ENCODE results near the gene LRRC8D.

LRRC8D gene

DNA sequence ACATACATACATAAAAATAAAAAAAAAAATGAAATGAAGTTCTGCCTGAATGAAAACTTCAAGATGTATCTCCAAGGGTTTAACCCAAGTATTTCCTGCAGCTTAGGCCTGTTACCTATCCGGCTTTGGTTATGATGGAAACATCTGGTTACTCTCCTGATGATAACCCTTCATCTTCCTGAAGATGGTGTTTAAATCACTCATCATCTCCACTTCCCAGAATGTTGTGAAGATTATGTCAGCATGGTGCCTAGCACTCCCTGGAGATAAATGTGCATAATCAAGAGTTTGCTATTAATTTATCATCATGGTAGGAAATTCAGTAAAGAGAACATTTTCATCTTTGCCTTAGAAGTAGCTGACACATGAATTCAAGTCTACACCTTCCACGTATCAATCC lies 121.2 kb downstream of the LRRC8D start:
- Histone ChIP-seq H3K36me3 (ENCODE audit: control insufficient read depth, insufficient read depth, low read length) (0 out of 2 replicates have a peak, but pooled peaks cover under 1% of the 10 kb centered on the region), H3K27me3 (ENCODE audit: control insufficient read depth, insufficient read depth, low read length) (no peaks in the 10 kb centered on the region), H3K4me3 (ENCODE audit: low read depth, low read length) (no peak overlapping the region), H3K9me3 (ENCODE audit: control insufficient read depth, insufficient read depth, low read length) (no peaks in the 10 kb centered on the region), H3K27ac (ENCODE audit: low read depth, low read length) (no peak overlapping the region), H3K4me1 (ENCODE audit: control insufficient read depth, insufficient read depth, low read length) (peaks cover 51% of the 10 kb centered on the region), H3K9ac (ENCODE audit: low read depth, low read length) (no peak overlapping the region)

DNA sequence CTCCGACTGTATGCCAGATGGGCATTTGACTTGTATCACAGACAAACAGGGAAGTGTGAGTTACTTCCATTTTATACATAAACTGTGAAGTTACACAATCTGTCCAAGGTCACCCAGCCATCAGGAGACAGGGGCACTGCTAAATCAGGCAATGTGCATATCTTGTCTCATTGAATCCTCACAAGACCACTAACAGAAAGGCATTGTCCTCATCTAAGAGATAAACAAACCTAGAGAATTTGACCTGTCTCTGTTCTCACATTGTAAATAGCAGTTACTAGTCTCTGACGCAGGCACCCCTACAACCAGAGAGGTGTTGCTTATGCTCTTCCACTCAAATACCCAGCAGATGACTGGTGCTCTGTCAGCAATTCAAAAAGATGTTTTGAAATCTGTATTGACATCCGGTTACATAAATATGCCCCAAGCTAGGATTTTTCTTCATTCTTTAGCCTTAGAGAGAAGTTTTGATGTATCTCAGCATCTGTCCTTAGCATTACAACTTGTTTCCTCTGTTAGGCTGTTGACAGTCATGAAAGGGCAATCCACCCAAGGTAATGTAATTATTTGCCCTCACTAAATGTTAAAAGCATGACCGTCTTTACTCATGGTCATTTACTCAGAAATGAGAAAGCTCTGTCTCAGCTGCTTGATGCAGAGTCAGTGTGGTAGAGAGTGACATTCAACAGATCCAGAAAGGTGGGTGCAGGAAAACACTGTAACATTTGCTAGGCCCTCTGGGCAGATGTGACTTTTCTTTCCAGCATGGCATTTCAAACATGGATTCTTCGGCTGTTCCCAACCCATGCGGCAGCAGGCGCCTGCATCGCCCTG lies 122.2 kb downstream of the LRRC8D start:
- H3K27ac ChIP-seq (ENCODE audit: low read depth, low read length), result peak overlapping the region; percentile 51
- H3K9me3 ChIP-seq (ENCODE audit: control insufficient read depth, insufficient read depth, low read length), result no peaks in the 10 kb centered on the region
- H3K4me1 ChIP-seq (ENCODE audit: control insufficient read depth, insufficient read depth, low read length), result peaks cover 50% of the 10 kb centered on the region
- H3K27me3 ChIP-seq (ENCODE audit: control insufficient read depth, insufficient read depth, low read length), result no peaks in the 10 kb centered on the region
- H3K9ac ChIP-seq (ENCODE audit: low read depth, low read length), result no peak overlapping the region
- no peak overlapping the region for H3K4me3 ChIP-seq (ENCODE audit: low read depth, low read length)
- no peaks in the 10 kb centered on the region for H3K36me3 ChIP-seq (ENCODE audit: control insufficient read depth, insufficient read depth, low read length)

DNA sequence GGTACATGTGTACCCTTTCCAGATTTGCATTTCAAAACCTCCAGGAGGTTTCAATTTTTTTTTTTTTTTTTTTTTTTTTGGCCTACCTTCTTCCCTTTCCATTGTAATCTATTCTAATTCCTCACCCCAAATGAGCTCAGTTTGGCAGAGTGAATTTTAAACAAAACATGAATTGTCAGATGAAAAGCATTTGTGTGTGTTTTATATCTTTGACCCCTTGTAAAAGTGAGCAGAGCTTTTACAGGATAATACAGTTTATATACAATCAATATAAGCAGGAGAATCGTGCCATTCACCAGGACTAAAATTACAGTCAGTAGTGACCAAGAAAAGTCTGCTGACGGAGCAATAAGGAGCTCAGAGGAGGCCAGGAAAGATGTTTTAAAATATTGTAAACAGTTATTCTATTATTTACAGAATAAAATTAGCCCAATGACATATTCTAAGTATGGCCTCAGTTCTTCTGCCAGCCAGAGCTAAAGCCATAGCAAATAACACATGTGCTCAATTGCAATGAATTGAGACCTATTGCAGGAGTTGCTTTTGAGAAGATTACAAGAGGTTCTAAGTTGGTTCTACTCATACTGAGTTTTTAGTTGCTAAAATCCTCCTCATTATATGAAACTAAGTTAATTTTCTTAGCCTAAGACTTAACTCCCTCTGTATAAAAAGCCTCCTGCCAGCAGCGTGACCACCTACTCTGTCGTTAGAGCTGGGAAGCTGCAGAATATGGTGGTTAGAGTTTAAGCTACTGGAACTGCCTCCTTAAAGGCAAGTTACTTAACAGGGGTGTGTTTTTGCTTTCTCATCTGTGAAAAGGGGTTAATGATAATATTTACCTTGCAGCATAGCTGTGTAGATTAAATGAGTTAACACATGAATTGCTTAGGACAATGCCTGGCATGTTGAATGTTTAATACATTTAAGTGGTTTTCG lies 123.3 kb downstream of the LRRC8D start:
- Histone ChIP-seq H3K4me1 (ENCODE audit: control insufficient read depth, insufficient read depth, low read length) (peaks cover 40% of the 10 kb centered on the region), H3K4me3 (ENCODE audit: low read depth, low read length) (no peak overlapping the region), H3K9me3 (ENCODE audit: control insufficient read depth, insufficient read depth, low read length) (no peaks in the 10 kb centered on the region), H3K27ac (ENCODE audit: low read depth, low read length) (peak overlapping the region; percentile 14), H3K9ac (ENCODE audit: low read depth, low read length) (no peak overlapping the region), H3K36me3 (ENCODE audit: control insufficient read depth, insufficient read depth, low read length) (no peaks in the 10 kb centered on the region), H3K27me3 (ENCODE audit: control insufficient read depth, insufficient read depth, low read length) (no peaks in the 10 kb centered on the region)

DNA sequence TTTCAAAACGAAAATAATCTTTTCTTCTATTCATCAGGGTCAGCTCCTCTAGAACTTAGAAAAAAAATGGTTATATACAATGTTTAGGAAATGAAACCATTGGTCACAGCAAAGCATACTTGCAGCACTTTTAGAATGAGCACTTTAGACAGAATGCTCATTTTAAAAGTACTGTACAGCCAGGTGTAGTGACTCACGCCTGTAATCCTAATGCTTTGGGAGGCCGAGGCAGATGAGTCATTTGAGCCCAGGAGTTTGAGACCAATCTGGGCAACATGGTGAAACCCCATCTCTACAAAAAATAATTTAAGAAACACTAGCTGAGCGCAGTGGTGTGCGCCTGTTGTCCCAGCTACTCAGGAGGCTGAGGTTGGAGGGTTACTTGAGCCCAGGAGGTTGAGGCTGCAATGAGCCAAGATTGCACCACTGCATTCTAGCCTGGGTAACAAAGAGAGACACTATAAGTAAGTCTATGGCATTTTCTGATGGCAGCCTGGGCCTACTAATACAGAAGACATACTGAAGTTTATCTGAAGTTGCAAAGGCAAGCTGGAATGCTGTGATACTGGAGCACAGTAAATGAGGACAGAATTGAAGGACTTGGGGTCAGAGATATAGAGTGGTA lies 125.1 kb downstream of the LRRC8D start:
- Histone ChIP-seq H3K27ac (ENCODE audit: low read depth, low read length) (no peak overlapping the region), H3K36me3 (ENCODE audit: control insufficient read depth, insufficient read depth, low read length) (no peaks in the 10 kb centered on the region), H3K27me3 (ENCODE audit: control insufficient read depth, insufficient read depth, low read length) (no peaks in the 10 kb centered on the region), H3K4me3 (ENCODE audit: low read depth, low read length) (no peak overlapping the region), H3K4me1 (ENCODE audit: control insufficient read depth, insufficient read depth, low read length) (peaks cover 36% of the 10 kb centered on the region), H3K9ac (ENCODE audit: low read depth, low read length) (no peak overlapping the region), H3K9me3 (ENCODE audit: control insufficient read depth, insufficient read depth, low read length) (no peaks in the 10 kb centered on the region)

DNA sequence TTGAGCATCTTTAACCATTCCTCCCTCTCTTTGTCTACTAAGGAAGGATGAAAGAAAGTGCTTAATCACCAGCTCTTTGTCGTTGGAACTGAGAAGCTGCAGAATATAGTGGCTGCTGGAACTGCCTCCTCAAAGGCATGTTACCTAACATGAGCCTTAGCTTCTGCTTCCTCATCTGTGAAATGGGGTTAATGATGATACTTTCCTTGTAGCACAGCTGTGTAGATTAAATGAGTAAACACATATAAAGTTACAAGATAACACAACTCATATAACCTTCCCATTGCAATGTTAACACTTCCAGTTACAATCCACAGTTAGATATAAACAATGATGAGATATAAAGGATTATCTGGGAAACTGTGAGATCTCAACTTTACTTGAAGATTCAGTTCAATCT lies 125.7 kb downstream of the LRRC8D start:
- H3K27ac ChIP-seq (ENCODE audit: low read depth, low read length), result no peak overlapping the region
- peaks cover 37% of the 10 kb centered on the region for H3K4me1 ChIP-seq (ENCODE audit: control insufficient read depth, insufficient read depth, low read length)
- H3K27me3 ChIP-seq (ENCODE audit: control insufficient read depth, insufficient read depth, low read length), result no peaks in the 10 kb centered on the region
- H3K36me3 ChIP-seq (ENCODE audit: control insufficient read depth, insufficient read depth, low read length), result no peaks in the 10 kb centered on the region
- H3K9me3 ChIP-seq (ENCODE audit: control insufficient read depth, insufficient read depth, low read length), result no peaks in the 10 kb centered on the region
- no peak overlapping the region for H3K4me3 ChIP-seq (ENCODE audit: low read depth, low read length)
- H3K9ac ChIP-seq (ENCODE audit: low read depth, low read length), result no peak overlapping the region

DNA sequence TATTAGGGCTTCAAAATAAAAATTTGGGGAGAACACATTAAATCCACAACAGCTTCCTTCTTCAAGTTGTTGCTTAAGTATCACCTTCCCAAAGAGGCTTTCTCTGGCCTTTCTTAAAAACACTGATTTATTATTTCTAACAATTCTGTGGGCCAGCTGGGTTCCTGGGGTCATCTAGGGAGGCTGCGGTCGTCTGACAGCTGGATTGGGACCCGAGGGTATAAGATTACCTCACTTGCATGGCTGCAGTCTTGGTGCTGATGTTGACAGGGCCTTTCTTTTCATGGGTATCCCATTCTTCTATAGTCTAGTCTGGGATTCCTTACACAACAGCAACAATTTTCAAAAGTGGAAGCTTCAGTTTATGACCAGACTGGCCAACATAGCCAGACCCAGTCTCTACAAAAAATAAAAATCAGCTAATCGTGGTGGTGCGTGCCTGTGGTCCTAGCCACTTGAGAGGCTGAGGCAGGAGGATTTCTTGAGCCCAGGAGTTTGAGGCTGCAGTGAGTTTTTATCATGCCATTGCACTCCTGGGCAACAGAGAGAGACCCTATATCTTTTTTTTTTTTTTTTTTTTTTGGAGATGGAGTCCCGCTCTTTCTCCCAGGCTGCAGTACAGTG lies 128.0 kb downstream of the LRRC8D start:
- Histone ChIP-seq H3K36me3 (ENCODE audit: control insufficient read depth, insufficient read depth, low read length) (no peaks in the 10 kb centered on the region), H3K9ac (ENCODE audit: low read depth, low read length) (no peak overlapping the region), H3K27ac (ENCODE audit: low read depth, low read length) (no peak overlapping the region), H3K27me3 (ENCODE audit: control insufficient read depth, insufficient read depth, low read length) (no peaks in the 10 kb centered on the region), H3K4me3 (ENCODE audit: low read depth, low read length) (no peak overlapping the region), H3K9me3 (ENCODE audit: control insufficient read depth, insufficient read depth, low read length) (no peaks in the 10 kb centered on the region), H3K4me1 (ENCODE audit: control insufficient read depth, insufficient read depth, low read length) (peaks cover 39% of the 10 kb centered on the region)

DNA sequence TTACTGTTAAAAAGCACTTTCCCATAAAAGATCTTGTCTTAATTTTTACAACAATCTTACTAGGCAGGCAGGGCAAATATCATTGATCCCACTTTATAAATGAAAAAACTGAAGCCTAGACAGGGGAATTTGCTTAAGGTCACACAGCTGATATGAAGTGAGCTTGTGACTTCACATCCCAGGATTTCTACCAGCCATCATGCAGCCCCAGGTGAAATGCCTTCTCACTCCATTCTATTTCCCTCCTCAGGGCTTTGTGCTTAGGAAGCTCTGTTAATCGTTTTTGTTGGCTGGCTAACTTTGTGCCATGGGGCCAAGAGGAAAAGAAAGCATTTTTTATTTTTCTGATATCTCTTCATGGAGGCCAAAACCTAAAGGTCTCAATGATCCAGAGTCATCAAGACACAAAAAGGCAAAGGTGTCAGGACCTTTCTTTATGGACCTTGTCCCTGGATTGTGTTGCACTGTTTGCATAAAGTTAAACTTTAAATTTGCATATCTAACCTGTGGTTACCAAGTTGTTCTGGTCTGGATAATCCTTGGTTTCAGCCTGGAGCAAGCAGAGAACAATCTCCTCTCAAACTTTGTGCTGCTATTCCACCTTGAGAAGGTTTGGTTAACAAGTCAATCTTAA lies 129.3 kb downstream of the LRRC8D start:
- H3K27ac ChIP-seq (ENCODE audit: low read depth, low read length), result peak overlapping the region; percentile 60
- no peaks in the 10 kb centered on the region for H3K9me3 ChIP-seq (ENCODE audit: control insufficient read depth, insufficient read depth, low read length)
- no peaks in the 10 kb centered on the region for H3K36me3 ChIP-seq (ENCODE audit: control insufficient read depth, insufficient read depth, low read length)
- no peak overlapping the region for H3K4me3 ChIP-seq (ENCODE audit: low read depth, low read length)
- H3K27me3 ChIP-seq (ENCODE audit: control insufficient read depth, insufficient read depth, low read length), result no peaks in the 10 kb centered on the region
- no peak overlapping the region for H3K9ac ChIP-seq (ENCODE audit: low read depth, low read length)
- peaks cover 36% of the 10 kb centered on the region for H3K4me1 ChIP-seq (ENCODE audit: control insufficient read depth, insufficient read depth, low read length)

DNA sequence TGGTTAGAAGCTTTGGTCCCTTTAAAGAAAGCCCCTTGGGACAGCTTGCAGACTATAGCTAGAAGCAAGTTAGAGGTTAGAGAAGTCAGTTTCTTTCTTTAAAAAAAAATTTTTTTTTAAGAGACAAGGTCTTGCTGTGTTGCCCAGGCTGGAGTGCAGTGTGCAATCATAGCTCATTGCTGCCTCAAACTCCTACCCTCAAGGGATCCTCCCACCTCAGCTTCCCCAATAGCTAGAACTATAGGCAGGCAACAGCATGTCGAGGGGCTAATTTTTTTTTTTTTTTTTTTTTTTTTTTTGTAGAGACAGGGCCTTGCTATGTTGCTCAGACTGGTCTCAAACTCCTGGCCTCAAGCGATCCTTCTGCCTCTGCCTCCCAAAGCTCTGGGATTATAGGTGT lies 129.9 kb downstream of the LRRC8D start:
- no peaks in the 10 kb centered on the region for H3K27me3 ChIP-seq (ENCODE audit: control insufficient read depth, insufficient read depth, low read length)
- H3K4me3 ChIP-seq (ENCODE audit: low read depth, low read length), result no peak overlapping the region
- H3K9me3 ChIP-seq (ENCODE audit: control insufficient read depth, insufficient read depth, low read length), result no peaks in the 10 kb centered on the region
- no peak overlapping the region for H3K9ac ChIP-seq (ENCODE audit: low read depth, low read length)
- H3K27ac ChIP-seq (ENCODE audit: low read depth, low read length), result peak overlapping the region; percentile 52
- H3K36me3 ChIP-seq (ENCODE audit: control insufficient read depth, insufficient read depth, low read length), result no peaks in the 10 kb centered on the region
- peaks cover 38% of the 10 kb centered on the region for H3K4me1 ChIP-seq (ENCODE audit: control insufficient read depth, insufficient read depth, low read length)

DNA sequence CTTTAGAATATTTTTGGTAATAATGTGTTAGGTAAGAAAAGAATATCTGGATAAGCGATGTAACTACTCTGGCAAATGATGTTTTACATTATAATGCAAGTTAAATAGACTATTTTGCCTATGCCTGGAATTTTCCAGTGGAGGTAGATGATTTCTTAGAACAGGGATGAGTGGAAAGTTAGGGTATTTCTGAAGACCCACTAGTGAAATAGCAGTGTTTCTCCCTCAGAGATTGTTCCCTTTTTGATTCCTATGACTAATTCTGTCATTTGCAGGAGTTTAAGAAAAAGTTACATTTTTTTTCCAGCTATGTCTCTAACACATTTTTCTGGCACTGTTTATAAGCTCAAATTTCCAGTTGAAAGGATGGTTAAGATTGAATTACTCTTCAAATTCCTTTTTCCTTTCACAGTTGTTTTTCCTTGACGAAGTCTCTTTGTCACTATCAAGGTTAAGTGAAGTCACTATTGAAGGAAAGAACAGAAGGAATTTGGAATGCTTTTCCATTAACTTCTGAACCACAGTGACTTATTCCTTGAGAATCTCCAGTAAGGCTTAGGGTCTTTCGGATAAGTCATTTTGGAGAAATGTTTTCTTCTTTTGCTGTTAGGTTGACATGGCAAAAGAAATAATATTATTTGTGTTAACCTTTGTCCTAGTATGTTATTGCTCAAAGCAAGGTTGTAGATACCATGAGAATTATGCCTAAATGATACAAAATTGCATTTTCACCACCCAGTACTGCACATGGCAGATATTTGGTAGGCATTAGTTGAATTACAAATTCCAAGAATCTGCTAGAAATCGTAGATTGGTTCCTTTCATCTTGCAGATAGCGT lies 131.2 kb downstream of the LRRC8D start:
- Histone ChIP-seq H3K4me1 (ENCODE audit: control insufficient read depth, insufficient read depth, low read length) (peaks cover 40% of the 10 kb centered on the region), H3K36me3 (ENCODE audit: control insufficient read depth, insufficient read depth, low read length) (no peaks in the 10 kb centered on the region), H3K9ac (ENCODE audit: low read depth, low read length) (no peak overlapping the region), H3K4me3 (ENCODE audit: low read depth, low read length) (no peak overlapping the region), H3K27ac (ENCODE audit: low read depth, low read length) (peak overlapping the region; percentile 55), H3K27me3 (ENCODE audit: control insufficient read depth, insufficient read depth, low read length) (no peaks in the 10 kb centered on the region), H3K9me3 (ENCODE audit: control insufficient read depth, insufficient read depth, low read length) (no peaks in the 10 kb centered on the region)

Measured in HUES48 (cell line).